ENCODE data around the gene TUT7.

GRCh38 chr9:86272221-86272620, 82.0 kb downstream of the TUT7 start:
- no peak for TF ChIP-seq CTCF (IDR thresholded peaks at IDR 0.05)
- no peak for TF ChIP-seq POLR2A (IDR thresholded peaks at IDR 0.05)

Measured in adrenal gland (tissue), 5 donors.